Nephron progenitor cell (in vitro differentiated cells): ENCODE results near the gene HSPBP1.
A peak's percentile ranks its signal among the peaks of the same experiment; 100 is the strongest.

Experiments
- DNase-seq: peaks from one replicate; pipeline ENCODE4 v3.0.0; 2021
- H3K27ac Mint-ChIP-seq: 2 replicates; pipeline ENCODE4 v1.8.0; 2021; ENCODE audit warnings: mild to moderate bottlenecking, moderate library complexity, mixed read lengths
- H3K27me3 Mint-ChIP-seq: 2 replicates; pipeline ENCODE4 v1.8.0; 2021; ENCODE audit warnings: mild to moderate bottlenecking, low read depth, mixed read lengths; ENCODE audit not compliant: poor library complexity
- H3K36me3 Mint-ChIP-seq: 2 replicates; pipeline ENCODE4 v1.8.0; 2021; ENCODE audit warnings: low read depth, mixed read lengths
- H3K4me1 Mint-ChIP-seq: 2 replicates; pipeline ENCODE4 v1.8.0; 2021; ENCODE audit warnings: mixed read lengths
- H3K4me3 Mint-ChIP-seq: 2 replicates; pipeline ENCODE4 v1.8.0; 2021; ENCODE audit warnings: mild to moderate bottlenecking, moderate library complexity, mixed read lengths
- H3K9me3 Mint-ChIP-seq: 2 replicates; pipeline ENCODE4 v1.8.0; 2021; ENCODE audit warnings: mild to moderate bottlenecking, moderate library complexity, mixed read lengths
- CTCF ChIP-seq: fragments of 200-600 bp; sonication (generic); IDR thresholded peaks from 2 replicates; pipeline ENCODE4 v1.5.0; 2021; ENCODE audit warnings: antibody characterized with exemption

HSPBP1 gene

GRCh38 chr19:55302318-55302703, 22.4 kb upstream of the HSPBP1 start:
- peaks cover 4% of the 10 kb centered on the region for H3K27me3 Mint-ChIP-seq
- peaks cover 38% of the 10 kb centered on the region for H3K4me1 Mint-ChIP-seq
- H3K4me3 Mint-ChIP-seq = no peak overlapping the region
- no peak overlapping the region for H3K27ac Mint-ChIP-seq
- no peaks in the 10 kb centered on the region for H3K9me3 Mint-ChIP-seq
- TF ChIP-seq CTCF = no peak
- H3K36me3 Mint-ChIP-seq = peaks cover 58% of the 10 kb centered on the region
- no peak for DNase-seq

DNA sequence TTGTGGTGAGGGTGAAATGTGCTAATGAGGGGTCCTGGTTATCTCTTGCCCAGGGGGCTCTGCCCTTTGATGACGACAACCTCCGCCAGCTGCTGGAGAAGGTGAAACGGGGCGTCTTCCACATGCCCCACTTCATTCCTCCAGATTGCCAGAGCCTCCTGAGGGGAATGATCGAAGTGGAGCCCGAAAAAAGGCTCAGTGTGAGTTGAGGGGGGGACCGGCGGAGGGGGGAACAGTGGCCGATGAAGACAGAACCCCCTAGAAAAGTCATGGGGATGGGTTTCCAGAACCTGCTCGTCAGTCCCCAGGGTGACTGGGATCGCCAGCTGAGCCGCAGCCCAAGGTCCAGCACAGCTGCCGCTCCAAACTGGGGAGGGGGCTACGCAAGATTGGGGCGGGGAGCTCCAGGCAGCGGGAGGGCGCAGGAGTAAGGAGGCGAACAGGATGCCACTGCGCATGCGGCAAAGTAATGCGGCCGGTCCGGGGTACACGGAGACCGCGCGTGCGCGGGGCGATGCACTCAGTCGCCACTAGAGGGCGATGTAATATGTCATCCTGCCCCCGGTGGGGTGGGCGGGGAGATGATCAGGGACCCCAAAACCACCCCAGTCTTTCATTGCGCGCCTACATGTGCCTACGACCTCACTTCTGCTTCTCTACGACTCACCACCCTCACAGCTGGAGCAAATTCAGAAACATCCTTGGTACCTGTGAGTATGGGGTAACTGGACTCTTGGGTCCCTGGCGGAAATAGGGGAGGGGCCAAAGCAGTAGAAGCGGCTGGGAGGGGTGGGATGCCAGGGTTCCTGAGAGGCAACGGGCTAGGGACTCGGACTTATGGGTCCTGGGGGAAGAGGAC, 21.8 kb upstream of the HSPBP1 start:
- TF ChIP-seq CTCF = peak; percentile 98
- peak; percentile 98 for DNase-seq
- peaks cover 4% of the 10 kb centered on the region for H3K27me3 Mint-ChIP-seq
- H3K27ac Mint-ChIP-seq = no peak overlapping the region
- no peaks in the 10 kb centered on the region for H3K9me3 Mint-ChIP-seq
- peaks cover 54% of the 10 kb centered on the region for H3K36me3 Mint-ChIP-seq
- H3K4me1 Mint-ChIP-seq = peaks cover 38% of the 10 kb centered on the region
- H3K4me3 Mint-ChIP-seq = peak overlapping the region; percentile 70

GRCh38 chr19:55300886-55301458, 21.1 kb upstream of the HSPBP1 start:
- no peaks in the 10 kb centered on the region for H3K9me3 Mint-ChIP-seq
- no peak overlapping the region for H3K4me3 Mint-ChIP-seq
- no peak for TF ChIP-seq CTCF
- peak overlapping the region; percentile 79 for H3K27ac Mint-ChIP-seq
- no peak for DNase-seq
- H3K4me1 Mint-ChIP-seq = peaks cover 38% of the 10 kb centered on the region
- H3K27me3 Mint-ChIP-seq = peaks cover 4% of the 10 kb centered on the region
- peaks cover 51% of the 10 kb centered on the region for H3K36me3 Mint-ChIP-seq

GRCh38 chr19:55299991-55300390, 20.1 kb upstream of the HSPBP1 start:
- no peak for TF ChIP-seq CTCF
- H3K9me3 Mint-ChIP-seq = no peaks in the 10 kb centered on the region
- H3K36me3 Mint-ChIP-seq = peaks cover 53% of the 10 kb centered on the region
- peaks cover 9% of the 10 kb centered on the region for H3K27me3 Mint-ChIP-seq
- peaks cover 31% of the 10 kb centered on the region for H3K4me1 Mint-ChIP-seq
- DNase-seq = no peak
- H3K27ac Mint-ChIP-seq = no peak overlapping the region
- H3K4me3 Mint-ChIP-seq = no peak overlapping the region

DNA sequence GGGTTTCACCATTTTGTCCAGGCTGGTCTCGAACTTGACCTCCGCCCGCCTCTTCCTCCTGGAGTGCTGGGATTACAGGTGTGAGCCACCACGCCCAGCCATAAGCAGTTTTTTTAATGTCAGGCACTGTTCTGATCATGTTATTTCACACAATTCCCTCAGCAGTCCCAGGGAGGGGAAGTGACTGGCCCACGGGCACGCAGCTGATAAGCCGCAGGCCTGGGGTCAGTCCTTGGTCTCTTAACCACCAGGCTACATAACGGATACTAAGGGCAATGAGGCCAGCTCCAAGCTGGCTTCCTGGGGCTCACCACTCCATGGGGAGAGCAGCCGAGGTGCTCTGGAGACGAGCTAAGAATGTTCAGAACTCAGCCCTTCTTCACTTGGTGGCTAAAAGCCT, 17.4 kb upstream of the HSPBP1 start:
- no peak overlapping the region for H3K4me3 Mint-ChIP-seq
- DNase-seq = no peak
- peaks cover 9% of the 10 kb centered on the region for H3K27me3 Mint-ChIP-seq
- peaks cover 31% of the 10 kb centered on the region for H3K4me1 Mint-ChIP-seq
- TF ChIP-seq CTCF = no peak
- no peak overlapping the region for H3K27ac Mint-ChIP-seq
- no peaks in the 10 kb centered on the region for H3K9me3 Mint-ChIP-seq
- H3K36me3 Mint-ChIP-seq = peaks cover 45% of the 10 kb centered on the region
